Thoracic aorta (tissue), 2 donors: Measurements from ENCODE around the gene NAIF1. TPM values are rescaled to one million over a fixed set of nuclear protein-coding genes. Genes with fewer than 3 reads are reported as not detected.

Experiments
- ATAC-seq: fragments of 150-250 bp; one replicate; pipeline ENCODE4 v1.8.0; 2017; ENCODE audit warnings: low read depth; ENCODE audit not compliant: insufficient number of reproducible peaks, low FRiP score
- DNase-seq: peaks from one replicate; pipeline ENCODE4 v3.0.0-alpha.2; 2020; ENCODE audit warnings: low spot score
- H3K27ac ChIP-seq, 2 donors: fragments of 200-600 bp; sonication (generic); 1 replicate in 1 of 2; 2 replicates in 1 of 2; pipeline ENCODE4 v1.5.1; 2016; ENCODE audit warnings: mild to moderate bottlenecking in 2 of 2, moderate library complexity in 2 of 2
- H3K27me3 ChIP-seq: fragments of 200-600 bp; sonication (generic); replicated peaks from 2 replicates; pipeline ENCODE4 v1.6.0; 2016; ENCODE audit warnings: mild to moderate bottlenecking; ENCODE audit not compliant: insufficient read depth
- H3K36me3 ChIP-seq: fragments of 200-600 bp; sonication (generic); one replicate; pipeline ENCODE4 v1.5.1; 2016
- H3K4me1 ChIP-seq, 2 donors: fragments of 200-600 bp; sonication (generic); 1 replicate in 1 of 2; 2 replicates in 1 of 2; pipeline versions ENCODE4 v1.5.1 to v1.6.0; 2016; ENCODE audit warnings: low read depth in 2 of 2, mild to moderate bottlenecking in 1 of 2; ENCODE audit not compliant: control insufficient read depth in 1 of 2
- H3K4me3 ChIP-seq: fragments of 200-600 bp; sonication (generic); 2 replicates; pipeline ENCODE4 v1.5.1; 2016; ENCODE audit warnings: mild to moderate bottlenecking
- H3K9me3 ChIP-seq: fragments of 200-600 bp; sonication (generic); 2 replicates; pipeline ENCODE4 v1.5.1; 2016
- total RNA-seq, 2 donors: library from RNA; depleted of rRNA; stranded (reverse); fragments of >200 nt; gene quantifications; one replicate each; pipeline versions ENCODE4 v1.1.0 to v1.2.3, GENCODE V29; 2016
- TF ChIP-seq, protein P1 (sequence below): fragments of 200-600 bp; sonication (generic); IDR thresholded peaks from one replicate; pipeline ENCODE4 v1.5.1; 2019; ENCODE audit warnings: antibody characterized with exemption

The NAIF1 gene
- total RNA-seq, 2 donors from 2014 or later, result 11.8 to 21.0 TPM

DNA sequence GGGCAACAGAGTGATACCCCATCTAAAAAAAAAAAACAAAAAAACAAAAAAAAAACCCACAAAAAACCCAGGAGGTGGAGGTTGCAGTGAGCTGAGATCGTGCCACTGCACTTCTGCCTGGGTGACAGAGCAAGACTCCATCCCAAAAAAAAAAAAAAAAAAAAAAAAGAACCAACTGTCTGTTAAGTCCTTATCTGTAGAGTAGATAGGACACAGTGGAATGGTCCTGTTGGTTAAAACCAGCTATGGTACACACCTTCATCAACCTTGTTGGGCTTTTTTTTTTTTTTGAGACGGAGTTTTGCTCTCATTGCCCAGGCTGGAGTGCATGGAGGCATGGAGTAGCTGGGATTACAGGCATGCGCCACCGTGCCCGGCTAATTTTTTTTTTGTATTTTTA lies 13.1 kb upstream of the NAIF1 start:
- no peak overlapping the region for H3K27ac ChIP-seq
- DNase-seq (no peak), ATAC-seq (no peak)
- TF ChIP-seq, protein P1, sequence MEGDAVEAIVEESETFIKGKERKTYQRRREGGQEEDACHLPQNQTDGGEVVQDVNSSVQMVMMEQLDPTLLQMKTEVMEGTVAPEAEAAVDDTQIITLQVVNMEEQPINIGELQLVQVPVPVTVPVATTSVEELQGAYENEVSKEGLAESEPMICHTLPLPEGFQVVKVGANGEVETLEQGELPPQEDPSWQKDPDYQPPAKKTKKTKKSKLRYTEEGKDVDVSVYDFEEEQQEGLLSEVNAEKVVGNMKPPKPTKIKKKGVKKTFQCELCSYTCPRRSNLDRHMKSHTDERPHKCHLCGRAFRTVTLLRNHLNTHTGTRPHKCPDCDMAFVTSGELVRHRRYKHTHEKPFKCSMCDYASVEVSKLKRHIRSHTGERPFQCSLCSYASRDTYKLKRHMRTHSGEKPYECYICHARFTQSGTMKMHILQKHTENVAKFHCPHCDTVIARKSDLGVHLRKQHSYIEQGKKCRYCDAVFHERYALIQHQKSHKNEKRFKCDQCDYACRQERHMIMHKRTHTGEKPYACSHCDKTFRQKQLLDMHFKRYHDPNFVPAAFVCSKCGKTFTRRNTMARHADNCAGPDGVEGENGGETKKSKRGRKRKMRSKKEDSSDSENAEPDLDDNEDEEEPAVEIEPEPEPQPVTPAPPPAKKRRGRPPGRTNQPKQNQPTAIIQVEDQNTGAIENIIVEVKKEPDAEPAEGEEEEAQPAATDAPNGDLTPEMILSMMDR, result no peak
- no peaks in the 10 kb centered on the region for H3K9me3 ChIP-seq
- H3K27me3 ChIP-seq, result no peaks in the 10 kb centered on the region
- H3K4me1 ChIP-seq, result peaks cover 19 to 43% of the 10 kb centered on the region in 2 donors
- no peaks in the 10 kb centered on the region for H3K36me3 ChIP-seq
- H3K4me3 ChIP-seq, result no peak overlapping the region

DNA sequence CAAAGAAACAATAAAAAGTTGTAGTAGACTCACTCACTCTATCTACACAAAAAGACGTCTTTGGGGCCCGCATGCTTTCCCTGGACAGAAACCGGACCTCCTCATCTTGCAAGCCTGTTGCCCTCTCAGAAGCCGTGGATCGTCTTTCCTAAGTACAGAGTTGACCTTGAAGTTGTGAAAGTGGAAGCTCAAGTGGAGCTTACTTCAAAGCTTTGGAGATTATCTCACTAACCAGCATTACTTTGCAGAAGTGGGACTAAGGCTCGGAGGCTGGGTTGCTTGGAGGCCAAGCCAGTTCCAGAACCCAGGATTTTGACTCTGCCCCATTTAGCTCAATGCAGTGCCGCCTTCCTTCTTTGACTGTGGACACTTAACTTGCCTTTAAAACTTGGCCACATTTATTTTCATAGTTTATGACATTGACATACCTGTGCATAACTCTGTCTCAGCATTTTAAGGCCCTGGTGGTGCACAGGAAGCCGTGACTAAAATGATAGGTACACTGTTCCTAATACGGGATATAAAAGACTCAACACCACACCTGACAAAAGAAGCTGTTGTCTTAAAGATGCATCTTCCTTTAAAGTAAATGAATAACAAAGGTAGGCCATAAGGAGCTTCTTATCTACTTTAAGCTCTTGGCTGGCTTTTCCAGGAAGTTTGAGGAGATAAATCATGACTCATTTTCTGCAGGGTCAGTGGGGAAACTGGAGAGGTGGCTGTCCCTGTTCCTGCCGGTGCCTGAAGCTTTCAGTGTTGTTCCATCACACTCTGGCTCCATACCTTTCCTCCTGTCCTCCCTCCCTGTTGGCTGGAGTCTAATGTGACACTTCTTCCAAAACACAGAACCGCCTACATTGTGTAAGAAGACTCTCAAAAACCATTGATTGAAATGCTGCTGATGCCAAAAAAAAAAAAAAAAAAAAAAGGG lies 11.6 kb upstream of the NAIF1 start:
- no peak overlapping the region for H3K27ac ChIP-seq
- DNase-seq, result no peak
- no peaks in the 10 kb centered on the region for H3K36me3 ChIP-seq
- H3K4me3 ChIP-seq, result no peak overlapping the region
- no peaks in the 10 kb centered on the region for H3K27me3 ChIP-seq
- ATAC-seq, result no peak
- peaks cover 26 to 57% of the 10 kb centered on the region in 2 donors for H3K4me1 ChIP-seq
- H3K9me3 ChIP-seq, result no peaks in the 10 kb centered on the region
- TF ChIP-seq, protein P1, result no peak

DNA sequence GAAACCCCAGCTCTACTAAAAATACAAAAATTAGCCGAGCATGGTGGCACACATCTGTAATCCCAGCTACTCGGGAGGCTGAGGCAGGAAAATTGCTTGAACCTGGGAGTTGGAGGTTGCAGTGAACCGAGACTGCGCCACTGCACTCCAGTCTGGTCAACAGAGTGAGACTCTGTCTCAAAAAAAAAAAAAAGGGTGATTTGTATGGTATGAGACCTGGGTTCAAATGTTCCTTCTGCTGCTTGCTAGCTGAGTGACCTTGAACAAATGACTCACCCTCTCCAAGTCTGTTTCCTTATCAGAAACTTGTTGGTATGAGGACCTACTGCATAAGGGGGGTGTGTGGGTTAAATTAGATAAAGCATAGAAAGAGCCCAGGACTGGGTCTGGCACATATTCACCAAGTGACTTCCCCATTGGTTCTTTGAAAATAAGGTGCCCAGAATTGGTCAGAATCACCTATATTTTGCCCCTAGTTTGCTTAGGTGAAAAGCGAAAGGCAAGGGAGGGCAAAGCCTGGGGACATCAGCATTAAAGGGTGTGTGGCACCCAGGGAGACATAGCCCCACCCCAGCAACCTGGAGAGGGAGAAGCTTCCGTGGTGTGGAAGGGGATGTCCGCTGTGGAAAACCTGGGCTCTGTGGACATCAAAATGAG lies 10.9 kb upstream of the NAIF1 start:
- H3K36me3 ChIP-seq, result no peaks in the 10 kb centered on the region
- H3K27ac ChIP-seq, result no peak overlapping the region
- DNase-seq (no peak), ATAC-seq (no peak)
- H3K27me3 ChIP-seq, result no peaks in the 10 kb centered on the region
- H3K4me1 ChIP-seq, result peaks cover 34 to 65% of the 10 kb centered on the region in 2 donors
- TF ChIP-seq, protein P1, result no peak
- no peak overlapping the region for H3K4me3 ChIP-seq
- H3K9me3 ChIP-seq, result no peaks in the 10 kb centered on the region

DNA sequence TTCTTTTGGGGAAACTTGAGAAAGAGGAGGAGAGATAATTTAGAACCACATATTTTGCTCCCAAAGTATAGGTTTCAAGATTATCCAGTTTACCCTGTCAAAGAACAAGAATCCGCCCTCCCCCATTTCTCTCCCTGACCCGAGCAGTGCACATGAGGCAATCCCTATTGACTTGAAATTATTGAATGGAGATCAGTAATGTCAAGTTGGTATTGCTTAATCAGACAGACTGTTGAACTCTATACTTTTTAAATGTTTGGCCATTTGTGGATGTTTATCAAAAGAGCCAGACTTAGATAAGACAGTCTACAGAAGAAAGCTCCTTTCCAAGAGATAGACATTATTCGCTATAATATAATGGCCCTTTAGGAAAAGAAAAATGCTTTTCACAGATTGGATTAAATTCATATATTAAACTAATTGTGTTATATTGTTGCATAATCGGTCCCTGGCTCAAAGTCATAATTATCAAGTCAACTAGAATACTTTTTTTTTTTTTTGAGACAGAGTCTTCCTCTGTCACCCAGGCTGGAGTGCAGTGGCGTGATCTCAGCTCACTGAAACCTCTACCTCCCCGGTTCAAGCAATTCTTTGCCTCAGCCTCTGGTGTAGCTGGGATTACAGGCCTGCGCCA lies 6.2 kb upstream of the NAIF1 start:
- TF ChIP-seq, protein P1, result no peak
- Histone ChIP-seq H3K4me1 (peaks cover 33 to 69% of the 10 kb centered on the region in 2 donors), H3K27ac (peak overlapping the region; percentile 72 to 80), H3K36me3 (no peaks in the 10 kb centered on the region), H3K27me3 (no peaks in the 10 kb centered on the region), H3K4me3 (peak overlapping the region; percentile 42), H3K9me3 (no peaks in the 10 kb centered on the region)
- ATAC-seq (no peak), DNase-seq (no peak)
